HG03442 (cell line): Measurements from ENCODE around the gene PNPLA7.
"Not testable (repeated sequence)": the region's sequence is repeated elsewhere in the genome, so short reads cannot be mapped to it uniquely, and the experiment has no call there.

Experiments
- ATAC-seq: cut with Tn5 transposase; IDR thresholded peaks from one replicate; pipeline ENCODE4 v1.9.1; 2021; ENCODE audit warnings: mild to moderate bottlenecking, moderate library complexity; ENCODE audit not compliant: unreplicated experiment

Gene PNPLA7

GRCh38 chr9:137550231-137550621, at the start of gene PNPLA7:
Gene PNPLA7, minus strand, starts transcription at chr9:137550402. Its CDS starts 205 bp downstream, at chr9:137550197.
- no peak for ATAC-seq

DNA sequence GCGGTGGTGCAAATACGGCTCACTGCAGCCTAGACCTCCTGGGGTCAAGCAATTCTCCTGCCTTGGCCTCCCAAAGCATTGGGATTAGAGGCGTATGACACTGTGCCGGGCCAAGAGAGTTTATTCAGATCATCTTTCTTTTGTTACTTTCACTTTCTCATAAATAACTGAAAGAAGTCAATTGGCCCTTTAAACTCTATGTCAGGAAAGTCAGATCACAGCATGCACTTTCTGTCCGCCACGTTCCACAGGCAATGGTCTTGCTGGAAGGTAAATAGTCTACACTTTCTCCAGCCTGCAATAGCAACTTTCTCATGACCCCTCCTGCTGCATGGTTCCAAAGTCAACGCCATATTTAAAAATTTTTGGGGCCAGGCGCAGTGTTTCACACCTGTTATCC, 48.7 kb upstream of the PNPLA7 start:
- ATAC-seq, result no peak

GRCh38 chr9:137596577-137596976, 46.4 kb upstream of the PNPLA7 start:
- ATAC-seq, result not testable (repeated sequence)

DNA sequence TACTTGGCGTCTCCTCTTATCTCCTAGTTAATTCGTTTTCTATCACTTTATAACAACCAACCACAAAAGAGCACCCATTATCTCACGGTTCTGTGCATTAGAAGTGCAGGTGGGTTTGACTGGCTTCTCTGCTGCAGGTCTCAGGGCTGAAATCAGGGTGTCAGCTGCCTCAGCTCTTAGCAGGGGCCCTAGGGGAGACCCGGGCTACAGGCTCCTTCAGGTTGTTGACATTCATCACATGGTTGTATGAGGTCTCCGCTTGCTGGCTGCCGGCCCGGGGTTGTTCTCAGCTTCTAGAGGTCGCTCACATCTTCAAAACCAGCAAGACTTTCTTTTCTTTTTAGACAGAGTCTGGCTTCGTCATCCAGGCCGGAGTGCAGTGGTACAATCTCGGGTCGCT, 43.0 kb upstream of the PNPLA7 start:
- no peak for ATAC-seq

DNA sequence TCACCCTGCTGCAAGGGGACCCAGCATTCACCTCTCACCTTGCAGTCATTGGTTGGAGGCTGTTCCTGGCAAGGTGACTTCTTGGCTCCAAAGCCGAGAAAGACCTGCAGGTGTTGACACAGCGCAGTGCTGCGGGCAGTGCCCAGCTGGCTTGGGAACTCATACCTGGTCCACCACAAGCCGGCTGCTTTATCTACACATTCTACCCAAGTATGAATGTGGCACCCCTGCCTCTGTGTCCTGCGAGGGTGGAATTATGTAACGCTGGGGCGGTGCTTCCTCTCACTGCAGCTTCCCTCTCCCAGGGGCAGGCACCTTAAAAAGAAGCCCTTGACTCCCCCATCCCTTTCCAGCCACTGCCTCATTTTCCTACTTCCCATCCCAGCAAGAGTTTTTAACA, 42.6 kb upstream of the PNPLA7 start:
- ATAC-seq, result no peak

DNA sequence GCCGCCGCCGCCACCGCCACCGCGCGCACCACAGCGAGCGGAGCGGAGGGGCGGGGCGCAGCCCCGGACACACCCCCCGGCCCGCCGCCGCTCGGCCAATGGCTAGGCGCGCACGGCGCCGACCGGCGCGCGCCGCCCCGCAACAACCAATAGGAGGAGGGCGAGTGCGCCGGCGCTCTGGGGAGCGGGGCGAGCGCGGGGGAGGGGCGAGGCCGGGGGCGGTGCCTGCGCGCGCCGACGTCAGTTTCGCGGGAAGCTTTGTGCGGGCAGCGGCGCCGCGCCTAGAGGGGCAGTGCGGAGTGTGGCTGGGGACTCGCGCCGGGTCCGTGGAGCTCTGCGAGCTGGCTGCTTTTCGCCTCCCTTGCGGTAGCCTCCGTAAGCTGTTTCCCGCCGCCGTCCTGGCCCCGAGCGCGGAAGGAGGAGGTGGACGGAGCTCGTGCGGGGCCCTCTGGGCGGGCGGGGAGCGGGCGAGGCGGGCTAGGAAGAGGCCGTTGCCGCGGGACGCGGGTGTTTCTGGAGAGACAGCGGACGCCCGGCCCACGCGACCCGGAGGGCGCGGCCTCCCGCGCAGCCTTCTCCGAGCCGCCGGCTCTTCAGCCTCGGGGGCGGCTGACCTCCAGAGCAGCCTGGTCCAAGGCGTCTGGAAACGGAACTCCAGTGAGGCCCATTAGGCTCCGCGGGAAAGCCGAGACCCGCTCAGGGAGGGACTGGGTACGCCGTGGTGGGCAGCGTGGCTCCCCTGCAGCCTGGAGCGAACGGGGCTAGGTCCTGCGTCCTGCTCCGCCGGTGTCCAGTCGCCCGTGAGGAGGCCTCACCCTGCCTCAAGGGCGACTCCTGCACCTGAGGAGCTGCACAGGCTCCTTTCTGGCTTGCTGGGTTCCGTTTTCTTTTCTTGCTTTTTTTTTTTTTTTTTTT, 40.5 kb upstream of the PNPLA7 start, which contains the start of gene ZMYND19:
Gene ZMYND19, minus strand, starts transcription at position 44 of the 915 bp plus-strand sequence. CDS start 249 bp downstream, outside the sequence.
- peak; percentile 79 for ATAC-seq

DNA sequence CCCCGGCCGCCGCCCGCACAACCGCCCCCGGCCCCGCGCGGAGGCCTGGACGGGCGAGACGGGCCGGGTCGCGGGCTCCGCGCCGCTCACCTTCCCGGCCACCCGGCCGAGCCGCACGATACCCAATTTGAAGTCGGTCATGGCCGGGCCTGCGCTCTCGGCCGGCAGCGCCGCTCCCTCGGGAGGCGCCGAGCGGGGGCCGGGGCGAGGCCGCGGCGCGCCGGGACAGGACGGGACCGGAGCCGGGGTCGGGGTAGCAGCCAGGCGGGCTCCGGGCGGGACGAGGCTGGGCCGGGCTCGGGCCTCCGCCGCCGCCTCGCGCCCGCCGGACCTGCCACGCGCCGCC, 39.9 kb upstream of the PNPLA7 start:
- peak; percentile 15 for ATAC-seq

DNA sequence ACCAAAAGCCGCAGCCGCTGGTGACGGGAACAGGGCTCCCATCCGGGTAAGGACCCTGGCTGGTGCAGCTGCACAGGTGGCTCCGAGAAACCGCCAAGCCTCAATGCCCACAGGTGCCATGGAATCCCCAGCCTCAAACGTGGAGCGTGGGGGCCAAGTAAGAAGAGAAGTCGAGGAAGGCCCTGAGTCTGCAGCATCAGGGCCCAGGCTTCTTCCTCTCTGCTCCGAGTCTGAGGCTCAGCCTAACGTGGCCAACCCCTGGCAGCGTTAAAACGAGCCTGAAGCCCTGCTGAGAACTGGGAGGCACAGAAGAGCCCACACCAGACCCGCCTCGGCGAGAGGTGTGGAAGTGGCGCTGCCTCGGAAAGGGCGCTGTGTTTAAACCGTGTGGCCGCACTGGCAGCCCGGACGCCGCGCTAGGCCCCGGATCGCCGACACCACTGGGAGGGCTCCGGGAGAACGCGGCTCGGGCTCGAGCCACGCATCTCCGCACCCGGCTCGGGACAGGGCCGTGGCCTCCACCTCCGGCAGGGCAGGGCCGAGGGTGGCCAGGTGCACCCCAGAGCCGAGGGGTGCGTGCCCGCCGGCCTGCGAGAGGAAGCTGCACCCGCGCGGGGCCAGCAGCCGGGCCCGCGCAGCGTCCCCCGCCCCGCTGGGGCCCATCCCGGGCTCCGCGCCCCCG, 39.4 kb upstream of the PNPLA7 start:
- ATAC-seq, result peak; percentile 19

- no peak for ATAC-seq
Measured at GRCh38 chr9:137588891-137589290, 38.7 kb upstream of the PNPLA7 start.

DNA sequence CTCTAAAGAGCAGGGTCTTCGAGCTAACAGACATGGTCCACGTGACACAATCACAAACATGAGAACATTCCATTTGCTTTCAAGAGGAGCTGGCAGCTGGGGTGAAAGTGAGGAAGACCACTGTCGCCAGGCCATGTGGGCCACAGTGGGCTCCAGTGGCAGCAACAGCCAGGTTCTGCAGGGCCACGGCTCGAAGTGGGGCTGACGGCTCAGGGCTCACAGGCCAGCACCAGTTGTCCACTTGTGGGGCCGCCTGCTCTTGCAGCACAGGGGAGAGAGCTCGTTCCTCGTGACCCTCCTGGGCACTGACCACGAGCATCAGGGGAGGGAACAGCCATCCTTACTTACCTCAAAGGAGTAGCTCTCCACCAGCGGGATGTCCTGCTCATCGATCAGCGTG, 38.1 kb upstream of the PNPLA7 start:
- no peak for ATAC-seq

- no peak for ATAC-seq
Measured at GRCh38 chr9:137586854-137587253, 36.7 kb upstream of the PNPLA7 start.

- no peak for ATAC-seq
Measured at GRCh38 chr9:137583957-137584356, 33.8 kb upstream of the PNPLA7 start.

GRCh38 chr9:137583347-137583746, 33.1 kb upstream of the PNPLA7 start:
- ATAC-seq, result no peak

DNA sequence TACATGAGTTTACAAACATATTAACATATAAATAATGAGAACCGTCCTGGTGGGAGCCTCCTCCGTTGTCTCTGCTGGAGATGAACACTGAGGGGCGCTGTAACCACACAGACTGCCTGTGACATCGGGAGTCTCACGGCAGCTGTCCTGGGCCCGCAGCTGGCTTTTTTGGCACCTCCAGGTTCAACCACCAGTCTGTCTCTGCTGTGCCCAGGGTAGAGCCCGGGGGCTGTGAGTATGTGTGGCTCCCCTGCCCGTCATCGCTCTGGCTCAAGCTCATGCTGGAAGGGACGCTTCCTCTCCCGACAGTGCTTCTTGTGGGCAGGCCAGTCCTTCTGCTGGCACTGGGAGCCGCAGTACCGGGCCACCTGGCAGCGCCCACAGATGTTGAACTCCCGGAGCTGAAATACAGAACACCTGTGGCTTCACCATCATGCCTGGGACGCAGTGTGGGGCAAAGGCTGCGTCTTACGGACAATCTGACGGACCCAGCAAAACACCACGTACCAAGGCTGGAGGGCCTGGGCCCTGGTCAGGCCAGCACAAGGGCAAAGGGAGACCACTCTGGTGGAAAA, 32.2 kb upstream of the PNPLA7 start:
- ATAC-seq, result no peak

DNA sequence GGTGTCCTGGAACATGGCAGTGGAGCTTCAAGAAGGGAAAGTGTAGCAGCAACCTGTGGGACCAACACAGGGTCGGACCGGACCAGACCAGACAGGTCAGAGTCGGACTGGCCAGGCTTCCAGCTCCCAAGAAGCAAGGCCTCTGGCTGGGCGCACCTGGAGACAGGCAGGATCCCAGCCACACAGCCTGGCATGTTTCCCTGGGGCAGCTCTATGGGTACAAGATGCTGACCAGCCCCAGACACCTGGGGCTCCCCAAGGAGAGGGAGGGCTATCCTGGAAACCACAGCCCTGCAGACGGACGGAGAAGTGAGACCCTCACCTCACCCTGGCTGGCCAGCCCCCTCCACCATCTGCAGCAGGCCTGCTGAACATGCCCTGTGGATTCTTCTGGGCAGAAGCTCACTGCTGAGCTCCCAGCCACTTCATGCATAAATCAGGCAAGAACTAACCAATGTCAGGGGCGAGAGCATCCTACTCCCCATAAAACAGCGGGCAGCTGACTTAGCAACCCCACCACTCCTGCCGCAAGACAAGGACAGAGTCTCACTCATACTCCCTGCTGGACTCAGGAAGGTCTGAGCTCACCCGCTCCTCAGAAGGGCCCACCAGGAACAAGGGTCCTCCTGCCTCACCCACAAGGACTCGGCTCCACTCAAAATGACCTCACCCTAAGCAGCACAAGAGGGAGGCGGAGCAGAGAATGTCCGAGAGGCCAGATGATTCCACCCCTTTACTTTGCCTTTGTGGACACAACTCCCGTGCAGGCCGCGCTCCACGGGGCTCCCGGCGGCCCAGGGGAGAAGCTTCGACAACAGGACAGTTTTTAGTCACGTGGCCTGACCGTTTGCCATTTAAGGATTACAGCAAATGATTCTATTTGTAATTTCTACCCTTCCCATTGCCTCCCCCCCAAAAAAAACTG, 31.4 kb upstream of the PNPLA7 start:
- no peak for ATAC-seq

- ATAC-seq, result no peak
Measured at GRCh38 chr9:137580954-137581322, 30.7 kb upstream of the PNPLA7 start.

GRCh38 chr9:137580209-137580953, 30.2 kb upstream of the PNPLA7 start:
- ATAC-seq, result no peak

DNA sequence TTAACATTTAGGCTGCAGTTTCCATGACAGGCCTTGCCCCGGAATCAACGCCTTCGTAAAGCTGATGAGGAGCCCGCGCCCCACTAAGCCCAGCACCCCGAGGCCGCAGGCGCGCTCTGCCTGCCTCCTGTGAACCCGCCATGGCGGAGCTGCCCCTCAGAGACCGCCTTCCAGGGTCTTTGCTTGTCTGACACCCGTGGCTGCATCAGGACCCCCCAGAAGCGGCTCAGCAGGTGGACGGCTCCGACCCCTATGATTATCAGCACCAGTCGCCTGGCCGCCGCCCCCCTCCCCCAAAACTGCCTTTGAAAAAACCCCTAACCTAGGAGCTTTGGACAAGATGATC, 29.0 kb upstream of the PNPLA7 start:
- ATAC-seq, result no peak

DNA sequence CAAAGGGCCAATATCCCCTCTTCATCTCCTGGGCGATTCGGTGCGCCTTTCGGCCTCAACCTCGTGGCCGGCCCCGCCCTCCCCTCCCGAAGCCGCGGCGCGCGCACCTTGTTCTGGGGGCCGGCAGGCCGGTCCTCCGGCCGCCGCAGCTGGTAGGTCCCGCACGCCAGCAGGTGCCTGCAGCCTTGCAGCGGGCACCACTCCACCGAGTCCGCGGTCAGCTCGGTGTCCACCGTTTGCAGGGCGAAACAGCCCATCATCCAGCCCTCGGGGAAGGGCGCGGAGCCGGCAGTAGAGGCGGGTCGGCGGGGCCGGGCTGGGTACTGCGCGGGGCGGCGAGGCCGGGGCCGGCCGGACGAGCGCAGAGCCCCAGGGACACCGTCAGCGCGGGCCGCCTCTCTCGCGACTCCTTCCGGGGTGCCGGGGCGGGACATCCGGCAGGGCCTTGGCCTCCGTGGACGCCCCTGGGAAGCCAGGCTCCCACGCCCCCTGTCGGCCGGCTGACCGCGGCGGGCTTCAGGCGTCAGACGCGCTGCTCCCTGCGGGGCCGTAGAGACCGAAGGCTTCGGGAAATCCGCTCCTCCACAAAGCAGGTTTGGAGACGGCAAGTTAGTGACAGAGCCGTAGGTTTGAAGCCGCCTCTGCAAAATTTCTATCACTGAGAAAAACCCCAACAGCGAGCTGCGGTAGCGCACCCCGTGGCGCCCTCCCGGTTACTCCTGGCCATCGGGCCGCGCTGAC, 28.5 kb upstream of the PNPLA7 start, which contains the start of gene DPH7:
Gene DPH7, minus strand, starts transcription at position 408 of the 741 bp plus-strand sequence. Its CDS starts 148 bp downstream, at position 260.
- ATAC-seq, result peak; percentile 78
